ENCODE data around the gene ZMIZ1.

GRCh38 chr10:79293841-79294581 is 225.2 kb downstream of the ZMIZ1 start:
- TF ChIP-seq POLR2AphosphoS5 (IDR thresholded peaks at IDR 0.05) = no peak
- TF ChIP-seq, protein P1, sequence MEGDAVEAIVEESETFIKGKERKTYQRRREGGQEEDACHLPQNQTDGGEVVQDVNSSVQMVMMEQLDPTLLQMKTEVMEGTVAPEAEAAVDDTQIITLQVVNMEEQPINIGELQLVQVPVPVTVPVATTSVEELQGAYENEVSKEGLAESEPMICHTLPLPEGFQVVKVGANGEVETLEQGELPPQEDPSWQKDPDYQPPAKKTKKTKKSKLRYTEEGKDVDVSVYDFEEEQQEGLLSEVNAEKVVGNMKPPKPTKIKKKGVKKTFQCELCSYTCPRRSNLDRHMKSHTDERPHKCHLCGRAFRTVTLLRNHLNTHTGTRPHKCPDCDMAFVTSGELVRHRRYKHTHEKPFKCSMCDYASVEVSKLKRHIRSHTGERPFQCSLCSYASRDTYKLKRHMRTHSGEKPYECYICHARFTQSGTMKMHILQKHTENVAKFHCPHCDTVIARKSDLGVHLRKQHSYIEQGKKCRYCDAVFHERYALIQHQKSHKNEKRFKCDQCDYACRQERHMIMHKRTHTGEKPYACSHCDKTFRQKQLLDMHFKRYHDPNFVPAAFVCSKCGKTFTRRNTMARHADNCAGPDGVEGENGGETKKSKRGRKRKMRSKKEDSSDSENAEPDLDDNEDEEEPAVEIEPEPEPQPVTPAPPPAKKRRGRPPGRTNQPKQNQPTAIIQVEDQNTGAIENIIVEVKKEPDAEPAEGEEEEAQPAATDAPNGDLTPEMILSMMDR (IDR thresholded peaks at IDR 0.05; ENCODE audit: poor library complexity, severe bottlenecking) = no peak
